Fibroblast of the aortic adventitia (primary cell): ENCODE data around the gene KRT39. TPM values are rescaled to one million over a fixed set of nuclear protein-coding genes. Genes with fewer than 3 reads are reported as not detected.
"Not testable (repeated sequence)": the region's sequence is repeated elsewhere in the genome, so short reads cannot be mapped to it uniquely, and the experiment has no call there.

Source experiments
- DNase-seq: peaks from one replicate; pipeline ENCODE4 v3.0.0-alpha.2; 2010; ENCODE audit warnings: low read depth
- H3K4me3 ChIP-seq: 2 replicates; pipeline ENCODE4 v1.5.1; 2011; ENCODE audit warnings: low read depth, mild to moderate bottlenecking, control low read depth, low read length, moderate library complexity
- total RNA-seq: library from RNA; depleted of rRNA; stranded (reverse); fragments of >200 nt; gene quantifications from 2 replicates; pipeline ENCODE4 v1.2.3, GENCODE V29; 2012; ENCODE audit warnings: low replicate concordance
- TF ChIP-seq, protein P1 (sequence below): IDR thresholded peaks from 2 replicates; pipeline ENCODE4 v1.5.1; 2011; ENCODE audit warnings: mild to moderate bottlenecking, low read length, control low read depth, inconsistent platforms; ENCODE audit not compliant: insufficient read depth

The KRT39 gene
- total RNA-seq, 1 donor: not detected

DNA sequence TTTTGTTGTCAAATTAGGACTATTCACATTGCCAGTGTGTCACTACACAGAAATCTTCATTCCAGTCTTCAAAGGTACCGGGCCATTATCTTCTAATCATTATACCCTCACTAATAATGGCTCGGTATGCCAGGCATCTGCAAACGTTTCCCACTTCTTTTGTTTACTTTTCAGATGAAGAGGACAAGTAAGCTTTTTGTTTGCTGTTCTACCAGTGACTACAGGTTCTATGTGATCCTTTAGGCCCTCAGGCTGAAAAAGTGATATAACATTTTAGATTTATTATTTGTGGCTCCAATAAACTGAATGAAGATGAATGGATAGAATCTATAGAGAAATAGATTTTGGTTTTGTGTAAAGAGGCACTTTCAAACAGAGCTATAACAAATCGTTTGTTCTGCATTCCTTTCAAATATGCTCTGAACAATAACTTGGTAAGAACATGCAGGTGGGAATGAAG is 42.6 kb upstream of the KRT39 start:
- TF ChIP-seq, protein P1, sequence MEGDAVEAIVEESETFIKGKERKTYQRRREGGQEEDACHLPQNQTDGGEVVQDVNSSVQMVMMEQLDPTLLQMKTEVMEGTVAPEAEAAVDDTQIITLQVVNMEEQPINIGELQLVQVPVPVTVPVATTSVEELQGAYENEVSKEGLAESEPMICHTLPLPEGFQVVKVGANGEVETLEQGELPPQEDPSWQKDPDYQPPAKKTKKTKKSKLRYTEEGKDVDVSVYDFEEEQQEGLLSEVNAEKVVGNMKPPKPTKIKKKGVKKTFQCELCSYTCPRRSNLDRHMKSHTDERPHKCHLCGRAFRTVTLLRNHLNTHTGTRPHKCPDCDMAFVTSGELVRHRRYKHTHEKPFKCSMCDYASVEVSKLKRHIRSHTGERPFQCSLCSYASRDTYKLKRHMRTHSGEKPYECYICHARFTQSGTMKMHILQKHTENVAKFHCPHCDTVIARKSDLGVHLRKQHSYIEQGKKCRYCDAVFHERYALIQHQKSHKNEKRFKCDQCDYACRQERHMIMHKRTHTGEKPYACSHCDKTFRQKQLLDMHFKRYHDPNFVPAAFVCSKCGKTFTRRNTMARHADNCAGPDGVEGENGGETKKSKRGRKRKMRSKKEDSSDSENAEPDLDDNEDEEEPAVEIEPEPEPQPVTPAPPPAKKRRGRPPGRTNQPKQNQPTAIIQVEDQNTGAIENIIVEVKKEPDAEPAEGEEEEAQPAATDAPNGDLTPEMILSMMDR: no peak
- no peak for DNase-seq
- no peak overlapping the region for H3K4me3 ChIP-seq

DNA sequence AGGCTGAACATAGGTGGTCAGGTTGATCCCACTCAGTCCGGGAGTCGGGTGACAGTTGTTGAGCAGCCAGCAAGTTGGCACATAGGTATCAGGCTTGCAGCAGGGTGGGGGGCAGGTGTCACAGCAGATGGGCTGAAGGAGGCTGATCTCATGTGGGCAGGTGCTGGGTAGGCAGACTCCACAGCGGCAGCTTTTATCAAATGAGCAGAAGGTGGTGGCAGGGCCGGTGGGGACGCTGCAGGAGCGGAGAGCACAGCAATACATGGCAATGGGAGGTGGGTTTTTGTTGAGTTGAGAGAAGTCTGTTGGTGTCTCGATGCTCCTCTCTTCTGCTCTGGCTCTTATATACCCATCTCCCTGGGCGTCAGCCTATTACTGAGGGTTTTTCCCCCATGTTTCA is 42.1 kb upstream of the KRT39 start, which contains the start of gene KRTAP3-1:
TSS of gene KRTAP3-1 (minus strand) at position 318 of the 400 bp plus-strand sequence. CDS start at position 264, 54 bp downstream.
- no peak for DNase-seq
- no peak within 1 kb of the TSS for H3K4me3 ChIP-seq
- TF ChIP-seq, protein P1: no peak

DNA sequence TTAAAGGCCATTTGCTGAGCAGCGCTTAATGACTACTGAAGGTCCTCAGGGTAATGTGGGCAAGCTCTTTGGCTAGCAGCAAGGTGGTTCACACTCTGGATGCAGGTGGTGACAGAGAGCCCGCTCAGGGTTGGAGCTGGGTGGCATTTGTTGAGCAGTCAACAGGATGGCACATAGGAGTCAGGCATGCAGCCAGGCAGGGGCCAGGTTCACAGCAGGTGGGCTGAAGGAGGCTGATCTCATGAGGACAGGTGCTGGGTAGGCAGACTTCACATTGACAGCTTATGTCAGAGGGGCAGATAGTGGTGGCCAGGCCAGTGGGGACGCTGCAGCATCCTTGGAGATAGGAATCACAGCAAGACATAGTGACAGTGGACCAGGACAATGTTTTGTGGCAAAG is 37.6 kb upstream of the KRT39 start:
- TF ChIP-seq, protein P1: no peak
- no peak overlapping the region for H3K4me3 ChIP-seq
- no peak for DNase-seq

DNA sequence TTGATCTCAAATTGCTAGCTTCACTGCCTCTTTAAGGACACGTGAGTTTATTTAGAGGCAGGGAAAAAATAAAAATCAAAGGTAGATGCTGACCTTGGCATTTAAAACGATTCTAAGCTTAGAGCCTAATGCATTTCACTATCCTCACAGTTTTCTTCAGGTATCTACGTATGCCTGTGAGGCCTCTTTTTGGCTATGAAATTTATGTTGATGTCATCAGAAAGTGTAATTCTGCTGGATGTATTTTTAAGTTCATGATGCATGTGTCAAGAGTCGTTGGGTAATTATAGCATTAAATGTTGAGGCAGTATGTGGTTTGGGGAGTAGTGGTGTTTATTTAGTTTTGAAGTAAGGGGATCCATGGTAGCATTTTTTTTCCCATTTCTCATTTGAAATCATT is 37.2 kb upstream of the KRT39 start:
- DNase-seq: no peak
- no peak overlapping the region for H3K4me3 ChIP-seq
- TF ChIP-seq, protein P1: no peak

DNA sequence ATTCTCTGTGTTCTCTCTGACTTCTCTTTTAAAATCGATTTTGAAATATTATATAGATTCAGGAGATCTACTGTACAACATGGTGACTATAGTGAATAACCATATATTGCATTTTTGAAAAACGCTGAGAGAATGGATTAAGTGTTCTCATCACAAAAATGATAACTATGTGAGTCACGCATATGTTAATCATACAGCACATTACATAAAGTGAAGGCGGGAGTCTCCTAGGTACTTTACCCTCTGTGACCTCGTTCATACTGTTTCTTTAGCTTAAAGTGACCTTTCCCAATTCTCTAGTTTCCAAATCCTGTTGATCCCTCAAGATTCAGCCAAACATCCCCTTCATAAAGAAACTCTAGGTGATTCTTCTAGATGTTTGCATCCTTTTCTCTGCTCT is 36.1 kb upstream of the KRT39 start:
- H3K4me3 ChIP-seq: no peak overlapping the region
- DNase-seq: no peak

DNA sequence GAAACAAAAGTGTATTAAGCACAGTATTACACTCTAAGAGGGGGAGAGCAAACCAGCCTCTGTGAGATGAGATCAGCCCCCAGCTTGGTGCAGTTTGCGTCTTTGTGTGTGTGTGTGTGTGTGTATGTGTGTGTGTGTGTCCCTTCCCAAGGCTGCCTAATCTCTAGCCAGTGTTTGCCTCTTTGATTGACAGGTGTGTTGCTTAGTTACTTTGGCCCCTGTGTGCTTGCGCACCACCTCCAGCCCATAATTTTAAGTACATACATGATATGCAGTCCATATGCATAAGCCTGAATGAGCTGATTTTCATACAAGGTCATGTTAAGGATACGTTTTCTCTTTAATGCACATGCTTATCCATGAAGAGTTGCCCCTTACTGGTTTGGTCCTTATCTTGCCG is 35.0 kb upstream of the KRT39 start:
- TF ChIP-seq, protein P1: no peak
- DNase-seq: no peak

More for the DNA sequence above, 36.1 kb upstream of the KRT39 start:
- TF ChIP-seq, protein P1: no peak

DNA sequence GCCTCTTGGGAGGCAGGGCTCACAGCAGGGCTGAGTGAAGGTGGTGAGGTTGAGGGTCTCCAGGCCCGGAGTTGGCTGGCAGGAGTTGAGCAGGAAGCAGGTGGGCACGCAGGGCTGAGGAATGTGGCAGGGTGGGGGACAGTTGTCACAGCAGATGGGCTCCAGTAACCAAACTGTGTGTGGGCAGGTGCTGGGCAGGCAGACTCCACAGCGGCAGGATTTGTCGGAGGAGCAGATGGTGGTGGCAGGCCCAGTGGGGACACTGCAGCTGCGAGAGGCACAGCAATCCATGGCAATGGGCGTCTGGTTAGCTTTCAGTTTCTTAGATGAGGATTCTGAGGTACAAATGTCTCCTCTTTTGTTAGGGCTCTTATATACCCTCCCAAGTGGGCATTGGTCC is 32.8 kb upstream of the KRT39 start, which contains the start of gene KRTAP3-2:
TSS of gene KRTAP3-2 (minus strand) at position 344 of the 400 bp plus-strand sequence. CDS start at position 291, 53 bp downstream.
- H3K4me3 ChIP-seq, DNase-seq: not testable (repeated sequence)

More for the DNA sequence above, 35.0 kb upstream of the KRT39 start:
- H3K4me3 ChIP-seq: no peak overlapping the region
